ENCODE results near the gene SIX2. TPM values are rescaled to one million over a fixed set of nuclear protein-coding genes. Genes with fewer than 3 reads are reported as not detected.

Gene SIX2
- total and polyA plus RNA-seq, 2 experiments from 2014 or later: 0.87 to 1.3 TPM

GRCh38 chr2:44967056-44967455 lies 42.2 kb downstream of the SIX2 start:
- no peaks in the 10 kb centered on the region for H3K9me2 ChIP-seq (ENCODE audit: insufficient read depth)
- ATAC-seq (no peak), DNase-seq (ENCODE audit: low spot score) (no peak)
- no peaks in the 10 kb centered on the region for H4K20me1 ChIP-seq (replicated peaks; ENCODE audit: insufficient read depth)
- Mint-ChIP-seq H3K4me3 (no peak overlapping the region), H3K9me3 (no peaks in the 10 kb centered on the region), H3K27ac (no peak overlapping the region), H3K4me1 (peaks cover 6% of the 10 kb centered on the region; the same call in 2 of the 3 replicates), H3K27me3 (ENCODE audit: insufficient read depth, low read depth, poor library complexity) (peaks cover 10% of the 10 kb centered on the region), H3K36me3 (ENCODE audit: low read depth) (no peaks in the 10 kb centered on the region)
- H3F3A ChIP-seq (replicated peaks; ENCODE audit: low read depth): no peaks in the 10 kb centered on the region
- TF ChIP-seq EZH2 (IDR thresholded peaks at IDR 0.05; ENCODE audit: low read depth, unreplicated experiment) (no peak), REST (IDR thresholded peaks at IDR 0.05; ENCODE audit: unreplicated experiment) (peak; percentile 24)
- no peak overlapping the region for H2AFZ ChIP-seq
- no peak overlapping the region for H3K4me2 ChIP-seq
- peaks cover 9% of the 10 kb centered on the region; the same call in 1 of the 2 replicates for H3K4me1 ChIP-seq (ENCODE audit: insufficient read depth)
- no peaks in the 10 kb centered on the region for H3K36me3 ChIP-seq (ENCODE audit: insufficient read depth)
- H3K79me2 ChIP-seq (replicated peaks; ENCODE audit: insufficient read depth): no peaks in the 10 kb centered on the region
- H3K4me3 ChIP-seq: no peak overlapping the region
- H3K27me3 ChIP-seq (ENCODE audit: insufficient read depth): no peaks in the 10 kb centered on the region
- no peak overlapping the region for H3K27ac ChIP-seq (ENCODE audit: low read depth)

GRCh38 chr2:44965684-44966083 lies 43.6 kb downstream of the SIX2 start:
- TF ChIP-seq JUNB (IDR thresholded peaks at IDR 0.05; ENCODE audit: unreplicated experiment): no peak
- no peak for TF ChIP-seq EZH2 (IDR thresholded peaks at IDR 0.05; ENCODE audit: low read depth, unreplicated experiment)
- no peak for TF ChIP-seq ZNF331 (CRISPR knock-in tag; IDR thresholded peaks at IDR 0.05; ENCODE audit: low read depth)
- TF ChIP-seq REST (IDR thresholded peaks at IDR 0.05; ENCODE audit: unreplicated experiment): no peak
- TF ChIP-seq CREB1 (CRISPR knock-in tag; IDR thresholded peaks at IDR 0.05; ENCODE audit: low read depth): no peak
- H3K9me3 Mint-ChIP-seq: no peaks in the 10 kb centered on the region
- peaks cover 6% of the 10 kb centered on the region; the same call in 2 of the 3 replicates for H3K4me1 Mint-ChIP-seq
- no peak overlapping the region; the same call in 1 of the 2 replicates for H3K27ac Mint-ChIP-seq
- ATAC-seq: no peak
- Histone ChIP-seq H3K27me3 (ENCODE audit: insufficient read depth) (no peaks in the 10 kb centered on the region), H2AFZ (no peak overlapping the region), H3K4me3 (no peak overlapping the region), H3K4me2 (no peak overlapping the region), H3K4me1 (ENCODE audit: insufficient read depth) (peaks cover 9% of the 10 kb centered on the region; the same call in 1 of the 2 replicates), H3F3A (replicated peaks; ENCODE audit: low read depth) (no peaks in the 10 kb centered on the region), H4K20me1 (replicated peaks; ENCODE audit: insufficient read depth) (no peaks in the 10 kb centered on the region), H3K9me2 (ENCODE audit: insufficient read depth) (no peaks in the 10 kb centered on the region), H3K79me2 (replicated peaks; ENCODE audit: insufficient read depth) (no peaks in the 10 kb centered on the region), H3K27ac (ENCODE audit: low read depth) (no peak overlapping the region), H3K36me3 (ENCODE audit: insufficient read depth) (no peaks in the 10 kb centered on the region)
- H3K4me3 Mint-ChIP-seq: no peak overlapping the region
- no peaks in the 10 kb centered on the region for H3K36me3 Mint-ChIP-seq (ENCODE audit: low read depth)
- peaks cover 11% of the 10 kb centered on the region for H3K27me3 Mint-ChIP-seq (ENCODE audit: insufficient read depth, low read depth, poor library complexity)
- no peak for DNase-seq (ENCODE audit: low spot score)
